GM19023 (cell line): ENCODE measurements around the gene ALDH3B1.

Experiments used
- ATAC-seq: cut with Tn5 transposase; IDR thresholded peaks from one replicate; pipeline ENCODE4 v1.9.1; 2021; ENCODE audit warnings: mild to moderate bottlenecking, moderate library complexity; ENCODE audit not compliant: unreplicated experiment

ALDH3B1 gene

GRCh38 chr11:68061508-68061907, 51.4 kb downstream of the ALDH3B1 start:
- no peak for ATAC-seq

- no peak for ATAC-seq
Measured at GRCh38 chr11:68064926-68065325, 54.8 kb downstream of the ALDH3B1 start.

GRCh38 chr11:68065841-68066240, 55.7 kb downstream of the ALDH3B1 start:
- no peak for ATAC-seq

- ATAC-seq: no peak
Measured at GRCh38 chr11:68066742-68067141, 56.6 kb downstream of the ALDH3B1 start.

- no peak for ATAC-seq
Measured at GRCh38 chr11:68067991-68068390, 57.9 kb downstream of the ALDH3B1 start.

GRCh38 chr11:68071281-68072048, 61.3 kb downstream of the ALDH3B1 start:
- ATAC-seq: no peak

GRCh38 chr11:68074584-68075352, 64.6 kb downstream of the ALDH3B1 start:
- ATAC-seq: no peak

GRCh38 chr11:68076371-68077042, 66.4 kb downstream of the ALDH3B1 start:
- ATAC-seq: no peak

- no peak for ATAC-seq
Measured at GRCh38 chr11:68077617-68078582, 67.8 kb downstream of the ALDH3B1 start.
